Measurements from ENCODE around the gene EHD1.
A peak's percentile ranks its signal among the peaks of the same experiment; 100 is the strongest.

The EHD1 gene

GRCh38 chr11:64909653-64910343 lies 31.4 kb upstream of the EHD1 start:
- DNase-seq: no peak

- no peak for DNase-seq
These were observed 30.3 kb upstream of the EHD1 start for GRCh38 chr11:64908766-64909165.

- DNase-seq: no peak
These were observed 27.9 kb upstream of the EHD1 start for GRCh38 chr11:64906314-64906635.

GRCh38 chr11:64905516-64906313 lies 27.3 kb upstream of the EHD1 start:
- no peak for DNase-seq

- DNase-seq: no peak
These were observed 24.9 kb upstream of the EHD1 start for GRCh38 chr11:64903291-64903833.

- DNase-seq: no peak
These were observed 23.9 kb upstream of the EHD1 start for GRCh38 chr11:64902102-64902900.

GRCh38 chr11:64900774-64901173 lies 22.4 kb upstream of the EHD1 start:
- DNase-seq: no peak

GRCh38 chr11:64900263-64900678 lies 21.9 kb upstream of the EHD1 start:
- no peak for DNase-seq

GRCh38 chr11:64898541-64898940 lies 20.1 kb upstream of the EHD1 start:
- no peak for DNase-seq

GRCh38 chr11:64898076-64898445 lies 19.6 kb upstream of the EHD1 start:
- DNase-seq: no peak

- no peak for DNase-seq
These were observed 19.1 kb upstream of the EHD1 start for GRCh38 chr11:64897381-64898075.

GRCh38 chr11:64896448-64897022 lies 18.1 kb upstream of the EHD1 start:
- DNase-seq: no peak

- DNase-seq: no peak
These were observed 16.5 kb upstream of the EHD1 start for GRCh38 chr11:64894812-64895452.

GRCh38 chr11:64894070-64894811 lies 15.8 kb upstream of the EHD1 start:
- peak; percentile 27 to 38 for DNase-seq

- DNase-seq: no peak
These were observed 15.0 kb upstream of the EHD1 start for GRCh38 chr11:64893194-64894069.

GRCh38 chr11:64892838-64893193 lies 14.4 kb upstream of the EHD1 start:
- no peak for DNase-seq

- DNase-seq: no peak
These were observed 14.0 kb upstream of the EHD1 start for GRCh38 chr11:64892411-64892831.

GRCh38 chr11:64891880-64892279 lies 13.5 kb upstream of the EHD1 start:
- no peak for DNase-seq

- no peak for DNase-seq
These were observed 12.9 kb upstream of the EHD1 start for GRCh38 chr11:64891215-64891848.

- no peak for DNase-seq
These were observed 12.1 kb upstream of the EHD1 start for GRCh38 chr11:64890522-64890939.

Measured in NCI-H187 (cell line).